ENCODE measurements around the gene OPTC. TPM values are rescaled to one million over a fixed set of nuclear protein-coding genes. Genes with fewer than 3 reads are reported as not detected.

The OPTC gene
- total and polyA plus RNA-seq, 2 of the 13 experiments (the other 11 are each of a cell fraction or from before 2014, with no cell fraction given): not detected

DNA sequence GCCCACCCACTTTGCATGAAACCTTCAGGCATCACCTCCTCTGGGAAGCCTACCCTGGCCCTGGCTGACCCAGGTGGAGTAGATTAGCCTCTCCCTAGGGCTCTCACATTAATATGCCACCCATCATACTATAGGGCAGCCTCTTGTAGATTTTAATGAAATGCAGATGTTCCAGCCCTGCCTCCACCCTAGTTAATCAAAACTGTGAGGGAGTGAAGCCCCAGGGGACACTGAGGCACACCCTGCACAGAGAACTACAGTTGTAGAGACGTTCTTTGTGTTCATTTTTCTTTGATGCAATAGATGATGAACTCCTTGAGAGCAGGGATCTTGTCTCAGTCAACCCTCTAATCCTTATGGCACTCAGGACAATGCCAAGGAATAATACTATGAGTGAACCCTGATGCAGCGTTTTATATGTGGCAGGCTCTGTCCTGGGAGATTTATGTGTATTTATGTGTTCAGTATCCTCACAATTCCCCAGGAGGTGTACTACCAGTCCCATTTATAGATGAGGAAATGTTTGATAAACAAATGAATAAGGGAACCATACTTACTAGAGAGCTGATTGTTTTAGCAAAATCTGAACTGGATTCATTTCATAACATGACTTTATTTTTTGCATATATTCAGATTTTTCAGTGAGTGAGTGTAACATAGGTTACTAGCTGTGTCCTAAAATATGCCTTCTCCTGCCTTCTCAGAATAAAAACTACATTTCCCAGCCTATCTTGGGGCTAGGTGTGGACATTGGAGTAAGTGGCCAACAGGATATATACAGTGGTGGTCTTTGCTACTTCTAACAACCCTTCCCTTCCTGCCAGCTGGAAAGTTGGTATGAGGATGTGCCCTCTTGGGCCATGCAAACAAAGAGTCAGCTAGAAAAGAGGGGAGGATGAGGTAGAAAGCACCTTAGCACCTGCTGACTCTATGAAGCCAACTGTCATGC is 41.8 kb upstream of the OPTC start:
- intact Hi-C loops (cut with micrococcal nuclease; ENCODE audit: unreplicated experiment) (no loop called here), in situ Hi-C loops (cut with HindIII; ENCODE audit: extremely low pct_ligation_motif_present, low pct_unique_long_range_greater_than_20kb) (no loop called here)
- Histone ChIP-seq H3K4me3 (replicated peaks in 1 of 3; ENCODE audit: insufficient read depth in 1 of 3, low read depth in 2 of 3, low read length in 3 of 3) (no peak overlapping the region), H2AFZ (ENCODE audit: low read length) (no peak overlapping the region), H3K9me3 (ENCODE audit: low read length) (no peaks in the 10 kb centered on the region), H4K20me1 (ENCODE audit: insufficient read depth, low read length) (no peaks in the 10 kb centered on the region), H3K4me2 (ENCODE audit: low read depth, low read length) (no peak overlapping the region), H3K79me2 (ENCODE audit: insufficient read depth, low read length) (no peaks in the 10 kb centered on the region), H3K27ac (ENCODE audit: extremely low read length, insufficient read depth, low read length) (no peak overlapping the region), H3K9ac (ENCODE audit: insufficient read depth, low read depth, low read length) (no peak overlapping the region), H3K27me3 (ENCODE audit: control insufficient read depth in 1 of 2, insufficient read depth in 2 of 2, low read length in 2 of 2) (peaks cover 1 to 16% of the 10 kb centered on the region in 2 experiments; a peak in 3 of 5 replicates), H3K4me1 (ENCODE audit: insufficient read depth, low read length) (no peaks in the 10 kb centered on the region), H3K36me3 (replicated peaks in 1 of 2; ENCODE audit: control insufficient read depth in 1 of 2, insufficient read depth in 2 of 2, low read length in 2 of 2) (no peaks in the 10 kb centered on the region)
- DNase-seq (ENCODE audit: low spot score): no peak
- CTCF ChIA-PET (ENCODE audit: low intra/inter-chr PET ratio, low total read pairs): no interaction called here
- BruUV-seq (replicated peaks): no TSS peak
- WGBS (ENCODE audit: low lambda C conversion rate): 0% methylated on average over 2 of the region's 2 CpGs
- POLR2A ChIA-PET: no interaction called here
- FAIRE-seq: no peak
- no peak for ATAC-seq
- no peak for TF ChIP-seq THAP8 (CRISPR knock-in tag; IDR thresholded peaks at IDR 0.05; ENCODE audit: borderline replicate concordance)
- TF ChIP-seq HOXA3 (CRISPR knock-in tag; IDR thresholded peaks at IDR 0.05): no peak
- TF ChIP-seq AHR (CRISPR knock-in tag; IDR thresholded peaks at IDR 0.05): no peak
- TF ChIP-seq MEIS2 (CRISPR knock-in tag; IDR thresholded peaks at IDR 0.05): no peak
- no peak for TF ChIP-seq ZNF468 (CRISPR knock-in tag; IDR thresholded peaks at IDR 0.05)
- no peak for TF ChIP-seq ZNF782 (CRISPR knock-in tag; IDR thresholded peaks at IDR 0.05; ENCODE audit: borderline replicate concordance)
- TF ChIP-seq, protein P1, sequence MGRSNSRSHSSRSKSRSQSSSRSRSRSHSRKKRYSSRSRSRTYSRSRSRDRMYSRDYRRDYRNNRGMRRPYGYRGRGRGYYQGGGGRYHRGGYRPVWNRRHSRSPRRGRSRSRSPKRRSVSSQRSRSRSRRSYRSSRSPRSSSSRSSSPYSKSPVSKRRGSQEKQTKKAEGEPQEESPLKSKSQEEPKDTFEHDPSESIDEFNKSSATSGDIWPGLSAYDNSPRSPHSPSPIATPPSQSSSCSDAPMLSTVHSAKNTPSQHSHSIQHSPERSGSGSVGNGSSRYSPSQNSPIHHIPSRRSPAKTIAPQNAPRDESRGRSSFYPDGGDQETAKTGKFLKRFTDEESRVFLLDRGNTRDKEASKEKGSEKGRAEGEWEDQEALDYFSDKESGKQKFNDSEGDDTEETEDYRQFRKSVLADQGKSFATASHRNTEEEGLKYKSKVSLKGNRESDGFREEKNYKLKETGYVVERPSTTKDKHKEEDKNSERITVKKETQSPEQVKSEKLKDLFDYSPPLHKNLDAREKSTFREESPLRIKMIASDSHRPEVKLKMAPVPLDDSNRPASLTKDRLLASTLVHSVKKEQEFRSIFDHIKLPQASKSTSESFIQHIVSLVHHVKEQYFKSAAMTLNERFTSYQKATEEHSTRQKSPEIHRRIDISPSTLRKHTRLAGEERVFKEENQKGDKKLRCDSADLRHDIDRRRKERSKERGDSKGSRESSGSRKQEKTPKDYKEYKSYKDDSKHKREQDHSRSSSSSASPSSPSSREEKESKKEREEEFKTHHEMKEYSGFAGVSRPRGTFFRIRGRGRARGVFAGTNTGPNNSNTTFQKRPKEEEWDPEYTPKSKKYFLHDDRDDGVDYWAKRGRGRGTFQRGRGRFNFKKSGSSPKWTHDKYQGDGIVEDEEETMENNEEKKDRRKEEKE (IDR thresholded peaks at IDR 0.05): no peak
- no peak for TF ChIP-seq NONO (IDR thresholded peaks at IDR 0.05)
- no peak for TF ChIP-seq NONO (CRISPR knock-in tag; conservative IDR thresholded peaks at IDR 0.05)
- TF ChIP-seq, protein P2, sequence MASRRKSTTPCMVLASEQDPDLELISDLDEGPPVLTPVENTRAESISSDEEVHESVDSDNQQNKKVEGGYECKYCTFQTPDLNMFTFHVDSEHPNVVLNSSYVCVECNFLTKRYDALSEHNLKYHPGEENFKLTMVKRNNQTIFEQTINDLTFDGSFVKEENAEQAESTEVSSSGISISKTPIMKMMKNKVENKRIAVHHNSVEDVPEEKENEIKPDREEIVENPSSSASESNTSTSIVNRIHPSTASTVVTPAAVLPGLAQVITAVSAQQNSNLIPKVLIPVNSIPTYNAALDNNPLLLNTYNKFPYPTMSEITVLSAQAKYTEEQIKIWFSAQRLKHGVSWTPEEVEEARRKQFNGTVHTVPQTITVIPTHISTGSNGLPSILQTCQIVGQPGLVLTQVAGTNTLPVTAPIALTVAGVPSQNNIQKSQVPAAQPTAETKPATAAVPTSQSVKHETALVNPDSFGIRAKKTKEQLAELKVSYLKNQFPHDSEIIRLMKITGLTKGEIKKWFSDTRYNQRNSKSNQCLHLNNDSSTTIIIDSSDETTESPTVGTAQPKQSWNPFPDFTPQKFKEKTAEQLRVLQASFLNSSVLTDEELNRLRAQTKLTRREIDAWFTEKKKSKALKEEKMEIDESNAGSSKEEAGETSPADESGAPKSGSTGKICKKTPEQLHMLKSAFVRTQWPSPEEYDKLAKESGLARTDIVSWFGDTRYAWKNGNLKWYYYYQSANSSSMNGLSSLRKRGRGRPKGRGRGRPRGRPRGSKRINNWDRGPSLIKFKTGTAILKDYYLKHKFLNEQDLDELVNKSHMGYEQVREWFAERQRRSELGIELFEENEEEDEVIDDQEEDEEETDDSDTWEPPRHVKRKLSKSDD (CRISPR knock-in tag; IDR thresholded peaks at IDR 0.05; ENCODE audit: low read depth): no peak
- no peak for TF ChIP-seq HNRNPL (IDR thresholded peaks at IDR 0.05; ENCODE audit: low read depth, low read length)
- no peak for TF ChIP-seq ZNF891 (CRISPR knock-in tag; IDR thresholded peaks at IDR 0.05)
- TF ChIP-seq ZSCAN20 (CRISPR knock-in tag; IDR thresholded peaks at IDR 0.05; ENCODE audit: borderline replicate concordance): no peak
- TF ChIP-seq RAD21 (CRISPR knock-in tag; IDR thresholded peaks at IDR 0.05): no peak

All from HepG2 (cell line).